Loucy (cell line): ENCODE measurements around the gene DIP2A.

Source experiments
- CTCF ChIP-seq: fragments of 200-600 bp; sonication (generic); conservative IDR thresholded peaks from 2 replicates; pipeline ENCODE4 v1.5.1; 2014; ENCODE audit warnings: mild to moderate bottlenecking, antibody characterized with exemption, low read length
- EZH2phosphoT487 ChIP-seq: fragments of 200-600 bp; IDR thresholded peaks from 2 replicates; pipeline ENCODE4 v1.6.1; 2018; ENCODE audit warnings: antibody characterized with exemption, mild to moderate bottlenecking, moderate library complexity, borderline replicate concordance

GRCh38 chr21:46557469-46557868 lies 98.8 kb downstream of the DIP2A start:
- TF ChIP-seq CTCF, result no peak
- TF ChIP-seq EZH2phosphoT487, result no peak
